Activated T-helper 2 cell treated with anti-CD3 and anti-CD28 coated beads, Interferon-gamma antibody, Interleukin-2, Interleukin-4, amounts not matched to agents 10 μg/mL and 5 μg/mL and 100 μg/mL, durations not matched to agents 14 hours and 24 hours and 36 hours (primary cell): ENCODE data around the gene PDP2. TPM values are rescaled to one million over a fixed set of nuclear protein-coding genes. Genes with fewer than 3 reads are reported as not detected.
A peak's percentile ranks its signal among the peaks of the same experiment; 100 is the strongest.
"Not testable (repeated sequence)": the region's sequence is repeated elsewhere in the genome, so short reads cannot be mapped to it uniquely, and the experiment has no call there.

ENCODE experiments used
- DNase-seq: peaks from one replicate; pipeline ENCODE4 v3.0.0; 2021; ENCODE audit warnings: low spot score
- H3K27ac Mint-ChIP-seq: one replicate; pipeline ENCODE4 v1.8.0; 2021; ENCODE audit warnings: mixed read lengths
- H3K27me3 Mint-ChIP-seq: one replicate; pipeline ENCODE4 v1.8.0; 2021; ENCODE audit warnings: low read depth, mixed read lengths
- H3K36me3 Mint-ChIP-seq: one replicate; pipeline ENCODE4 v1.8.0; 2021; ENCODE audit warnings: low read depth, mixed read lengths
- H3K4me1 Mint-ChIP-seq: one replicate; pipeline ENCODE4 v1.8.0; 2021; ENCODE audit warnings: low read depth, mixed read lengths
- H3K4me3 Mint-ChIP-seq: one replicate; pipeline ENCODE4 v1.8.0; 2021; ENCODE audit warnings: low read depth, mild to moderate bottlenecking, moderate library complexity, mixed read lengths
- H3K9me3 Mint-ChIP-seq: one replicate; pipeline ENCODE4 v1.8.0; 2021; ENCODE audit warnings: mixed read lengths
- intact Hi-C: fragments of 100-400 bp; cut with micrococcal nuclease; formaldehyde crosslinking; loops from one replicate; pipeline ENCODE4 v1.15.1; 2023
- total RNA-seq: library from RNA; stranded (reverse); gene quantifications from 2 replicates; pipeline ENCODE4 v1.2.3, GENCODE V29; 2022

PDP2 gene
- total RNA-seq, 1 donor from 2014 or later = 40.6 TPM

DNA sequence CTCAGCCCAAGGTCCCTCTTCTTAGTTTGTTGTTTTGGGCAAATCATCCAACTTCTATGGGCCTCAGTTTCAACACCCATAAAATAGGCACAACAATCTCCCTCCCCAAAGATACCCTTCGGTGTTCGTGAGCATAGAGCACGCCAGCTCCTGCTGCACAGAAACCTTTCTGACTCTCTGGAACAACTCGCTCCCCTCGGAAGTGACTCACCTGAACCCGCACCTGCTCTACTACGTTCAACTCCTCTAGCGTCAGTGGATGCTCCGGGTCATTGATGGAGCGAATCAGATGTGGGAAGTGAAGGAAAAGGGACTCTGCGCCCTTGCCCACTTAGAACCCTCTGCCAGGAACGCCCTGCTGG, 53.4 kb downstream of the PDP2 start:
- peak overlapping the region; percentile 94 for H3K27ac Mint-ChIP-seq
- intact Hi-C loops = no loop called here
- H3K9me3 Mint-ChIP-seq = no peaks in the 10 kb centered on the region
- H3K4me3 Mint-ChIP-seq = peak overlapping the region; percentile 94
- H3K4me1 Mint-ChIP-seq = peaks cover 48% of the 10 kb centered on the region
- peaks cover 47% of the 10 kb centered on the region for H3K36me3 Mint-ChIP-seq
- no peak for DNase-seq
- H3K27me3 Mint-ChIP-seq = no peaks in the 10 kb centered on the region

DNA sequence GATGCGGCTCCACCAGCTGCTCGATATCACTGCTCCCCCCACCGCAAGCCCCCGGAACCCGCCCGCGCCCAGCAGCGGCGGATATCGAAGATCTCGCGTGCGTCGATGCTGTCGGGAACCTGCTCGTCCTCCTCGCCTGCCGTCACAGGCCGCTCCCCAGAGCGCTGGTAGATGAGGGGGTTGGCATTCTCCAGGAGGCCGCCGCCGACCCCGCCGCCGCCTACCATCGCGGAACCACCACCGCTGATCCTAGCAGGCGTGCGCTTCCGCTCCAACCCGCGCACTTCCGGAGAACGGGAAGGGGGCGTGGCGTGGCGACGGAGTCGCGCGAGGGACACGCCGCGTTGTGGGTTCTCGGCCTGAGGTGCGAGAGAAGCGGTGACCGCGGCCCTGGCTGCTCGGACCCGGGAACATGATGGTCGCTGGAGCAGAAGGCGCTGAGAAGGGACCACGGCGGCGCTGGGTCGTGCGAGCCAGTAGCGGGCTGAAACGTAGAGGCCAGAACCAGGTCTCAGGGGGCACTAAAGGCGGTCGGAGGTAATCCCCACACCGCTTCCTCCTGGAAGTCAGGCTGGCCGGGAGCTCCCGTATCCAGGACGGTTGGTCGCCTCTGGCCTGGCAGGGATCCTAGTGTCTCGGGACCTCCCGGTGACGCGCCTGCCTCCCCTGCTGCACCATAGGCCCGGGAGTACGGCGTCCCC, 54.0 kb downstream of the PDP2 start, which contains the start of gene CIAO2B:
TSS of gene CIAO2B (minus strand) at position 265 of the 701 bp plus-strand sequence. CDS start at position 227, 38 bp downstream.
- H3K27ac Mint-ChIP-seq = peak within 1 kb of the TSS; percentile 94
- peaks cover 49% of the 10 kb centered on the region for H3K36me3 Mint-ChIP-seq
- no peaks in the 10 kb centered on the region for H3K27me3 Mint-ChIP-seq
- peaks cover 48% of the 10 kb centered on the region for H3K4me1 Mint-ChIP-seq
- DNase-seq = peak; percentile 87
- no peaks in the 10 kb centered on the region for H3K9me3 Mint-ChIP-seq
- peak within 1 kb of the TSS; percentile 94 for H3K4me3 Mint-ChIP-seq
- intact Hi-C loops = no loop called here

DNA sequence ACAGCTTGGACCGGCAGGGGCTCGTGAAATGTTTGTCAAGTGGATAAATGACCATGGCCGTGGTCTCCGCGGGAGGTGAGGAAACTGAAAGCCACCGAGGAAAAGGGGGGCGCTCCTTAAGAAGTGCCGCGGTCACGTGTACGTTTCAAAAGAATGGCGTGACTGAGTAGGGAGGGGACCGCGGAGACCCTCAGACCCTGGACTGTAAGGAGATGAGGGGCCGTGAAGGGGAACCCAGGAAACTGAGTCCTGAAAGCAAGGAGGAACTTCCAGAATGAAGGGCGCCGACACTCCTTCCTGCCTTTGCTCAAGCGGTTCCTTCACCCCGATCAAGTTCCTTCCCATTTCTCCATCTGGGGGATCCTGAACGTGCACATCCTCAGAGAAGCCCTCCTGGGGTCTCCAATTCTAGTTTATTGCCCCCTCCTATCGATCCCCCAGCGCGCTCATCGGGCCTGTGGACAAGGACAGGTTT, 54.6 kb downstream of the PDP2 start:
- intact Hi-C loops, H3K27me3 Mint-ChIP-seq, DNase-seq, H3K9me3 Mint-ChIP-seq: not testable (repeated sequence)
- Mint-ChIP-seq H3K27ac (peak overlapping the region; percentile 94), H3K4me1 (peaks cover 48% of the 10 kb centered on the region), H3K4me3 (peak overlapping the region; percentile 94), H3K36me3 (peaks cover 55% of the 10 kb centered on the region)

DNA sequence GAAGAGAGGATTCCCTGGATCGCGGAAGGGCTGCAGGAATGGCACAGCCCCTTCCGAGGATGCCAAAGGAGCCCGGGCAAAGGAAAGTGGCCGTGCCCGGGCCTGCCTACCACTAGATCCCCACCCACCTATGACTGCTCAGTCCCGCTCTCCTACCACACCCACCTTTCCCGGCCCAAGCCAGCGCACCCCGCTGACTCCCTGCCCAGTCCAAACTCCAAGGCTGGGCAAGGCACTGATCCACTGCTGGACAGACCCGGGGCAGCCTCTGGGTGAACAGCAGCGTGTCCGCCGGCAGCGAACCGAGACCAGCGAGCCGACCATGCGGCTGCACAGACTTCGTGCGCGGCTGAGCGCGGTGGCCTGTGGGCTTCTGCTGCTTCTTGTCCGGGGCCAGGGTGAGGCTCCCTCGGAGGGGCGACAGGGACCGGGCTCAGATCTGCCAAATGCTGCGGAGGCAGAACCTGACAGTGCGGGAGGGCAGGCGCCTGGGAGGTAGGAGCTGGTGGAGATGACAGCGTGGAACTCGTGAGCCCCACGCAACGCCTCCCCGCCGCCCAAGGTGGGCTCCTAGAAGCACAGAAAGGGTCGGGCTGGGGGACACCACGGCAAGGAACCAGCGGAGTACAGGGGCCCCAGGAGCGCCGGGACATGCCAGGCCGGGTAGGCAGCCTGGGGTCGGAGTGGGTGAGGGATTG, 55.1 kb downstream of the PDP2 start, which contains the start of gene CES2:
TSS of gene CES2 (plus strand) at position 203 of the 698 bp plus-strand sequence. CDS start at position 323, 120 bp downstream.
- Mint-ChIP-seq H3K27ac (peak within 1 kb of the TSS; percentile 94), H3K9me3 (no peaks in the 10 kb centered on the region), H3K27me3 (no peaks in the 10 kb centered on the region), H3K36me3 (peaks cover 57% of the 10 kb centered on the region), H3K4me1 (peaks cover 48% of the 10 kb centered on the region), H3K4me3 (peak within 1 kb of the TSS; percentile 94)
- DNase-seq = no peak
- intact Hi-C loops = no loop called here

DNA sequence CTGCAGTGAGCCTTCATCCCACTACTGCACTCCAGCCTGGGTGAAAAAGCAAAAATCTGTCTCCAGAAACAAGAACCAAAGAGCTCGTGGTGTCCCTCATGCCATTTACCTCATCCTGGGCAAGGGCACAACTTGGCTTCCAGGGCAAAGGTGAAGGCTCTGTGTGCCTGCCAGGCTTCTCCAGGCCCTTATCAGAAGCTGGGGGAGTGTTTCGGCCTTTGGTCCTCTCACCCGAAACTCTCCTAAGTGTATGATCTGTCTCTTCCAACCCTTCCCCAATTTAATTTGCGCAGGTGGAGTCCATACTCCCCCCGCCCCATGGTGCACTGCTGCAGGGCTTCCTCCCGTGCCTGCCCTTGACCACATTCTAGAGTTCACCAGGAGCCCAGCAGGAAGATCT, 56.1 kb downstream of the PDP2 start:
- no peaks in the 10 kb centered on the region for H3K9me3 Mint-ChIP-seq
- H3K4me3 Mint-ChIP-seq = peak overlapping the region; percentile 63
- H3K4me1 Mint-ChIP-seq = peaks cover 48% of the 10 kb centered on the region
- no peak for DNase-seq
- H3K27ac Mint-ChIP-seq = peak overlapping the region; percentile 21
- H3K36me3 Mint-ChIP-seq = peaks cover 62% of the 10 kb centered on the region
- intact Hi-C loops = no loop called here
- H3K27me3 Mint-ChIP-seq = no peaks in the 10 kb centered on the region

DNA sequence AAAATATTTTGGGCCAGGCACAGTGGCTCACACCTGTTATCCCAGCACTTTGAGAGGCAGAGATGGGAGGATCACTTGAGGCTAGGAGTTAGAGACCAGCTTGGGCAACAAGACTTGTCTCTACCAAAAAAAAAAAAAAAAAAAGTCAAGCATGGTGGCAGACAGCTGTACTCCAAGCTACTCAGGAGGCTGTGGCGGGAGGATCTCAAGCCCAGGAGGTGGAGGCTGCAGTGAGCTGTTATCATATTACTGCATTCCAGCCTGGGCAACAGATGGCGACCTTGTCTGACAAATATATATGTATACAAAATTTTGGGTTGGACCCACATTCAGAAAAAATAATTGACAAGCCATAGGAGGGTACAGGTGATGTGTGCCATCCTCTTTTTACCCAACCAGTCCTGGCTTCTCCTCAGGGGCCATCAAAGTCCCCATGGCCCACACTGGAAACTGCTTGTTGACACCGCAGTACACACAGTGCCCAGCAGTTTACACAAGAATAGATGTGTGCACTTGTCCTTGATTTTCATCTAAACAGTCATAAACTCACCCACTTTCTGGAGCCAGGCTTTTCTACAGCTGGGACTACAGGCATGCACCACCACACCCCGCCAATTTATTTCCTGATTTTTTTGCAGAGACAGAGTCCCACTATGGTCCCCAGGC, 56.7 kb downstream of the PDP2 start:
- DNase-seq = no peak
- Mint-ChIP-seq H3K9me3 (no peaks in the 10 kb centered on the region), H3K4me1 (peaks cover 42% of the 10 kb centered on the region), H3K4me3 (peak overlapping the region; percentile 63), H3K27me3 (no peaks in the 10 kb centered on the region), H3K27ac (peak overlapping the region; percentile 21), H3K36me3 (peaks cover 62% of the 10 kb centered on the region)
- intact Hi-C loops = no loop called here

DNA sequence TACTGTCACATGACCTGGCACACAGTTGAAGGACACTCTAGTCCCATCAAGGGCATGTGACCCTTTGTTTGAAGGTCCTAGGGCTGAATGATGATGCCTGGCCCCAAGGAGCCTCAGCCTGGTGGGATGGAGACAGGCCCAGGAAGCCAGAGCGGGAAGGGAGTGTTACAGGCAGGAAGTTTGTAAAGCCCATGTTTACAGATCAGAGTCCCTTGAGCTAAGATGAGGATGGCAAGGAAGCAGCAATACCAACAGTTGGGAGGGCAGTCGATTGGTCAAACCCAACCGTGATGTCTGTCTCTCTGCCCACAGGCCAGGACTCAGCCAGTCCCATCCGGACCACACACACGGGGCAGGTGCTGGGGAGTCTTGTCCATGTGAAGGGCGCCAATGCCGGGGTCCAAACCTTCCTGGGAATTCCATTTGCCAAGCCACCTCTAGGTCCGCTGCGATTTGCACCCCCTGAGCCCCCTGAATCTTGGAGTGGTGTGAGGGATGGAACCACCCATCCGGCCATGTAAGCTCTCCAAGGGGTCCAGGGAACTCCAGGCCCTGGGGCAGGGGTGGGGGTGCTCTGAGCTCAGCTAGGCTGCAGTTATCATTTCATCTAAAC, 57.5 kb downstream of the PDP2 start:
- Mint-ChIP-seq H3K9me3 (no peaks in the 10 kb centered on the region), H3K4me3 (no peak overlapping the region), H3K27ac (no peak overlapping the region), H3K27me3 (no peaks in the 10 kb centered on the region), H3K36me3 (peaks cover 63% of the 10 kb centered on the region), H3K4me1 (peaks cover 34% of the 10 kb centered on the region)
- no peak for DNase-seq
- intact Hi-C loops = no loop called here

DNA sequence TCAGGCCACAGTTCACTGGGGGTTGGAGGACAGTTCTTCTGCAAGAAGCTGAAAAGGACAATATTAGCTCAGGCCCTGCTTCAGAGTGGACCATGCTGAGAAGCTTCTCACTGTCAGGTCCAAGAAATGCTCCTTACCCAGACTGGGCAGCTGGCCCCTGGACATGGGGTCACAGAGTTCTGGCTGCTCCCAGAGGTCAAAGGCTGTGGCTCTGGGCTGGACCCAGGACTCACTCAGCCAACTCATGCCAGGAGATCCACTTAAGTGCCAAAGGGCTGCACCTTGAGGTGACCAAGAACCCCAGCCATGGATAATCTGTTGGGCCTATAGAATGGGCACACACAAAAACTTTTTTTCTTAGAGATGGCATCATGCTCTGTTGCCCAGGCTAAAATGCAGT, 59.1 kb downstream of the PDP2 start:
- H3K27ac Mint-ChIP-seq = no peak overlapping the region
- DNase-seq = no peak
- H3K27me3 Mint-ChIP-seq = no peaks in the 10 kb centered on the region
- H3K36me3 Mint-ChIP-seq = peaks cover 59% of the 10 kb centered on the region
- H3K9me3 Mint-ChIP-seq = no peaks in the 10 kb centered on the region
- H3K4me1 Mint-ChIP-seq = peaks cover 25% of the 10 kb centered on the region
- intact Hi-C loops = no loop called here
- no peak overlapping the region for H3K4me3 Mint-ChIP-seq

DNA sequence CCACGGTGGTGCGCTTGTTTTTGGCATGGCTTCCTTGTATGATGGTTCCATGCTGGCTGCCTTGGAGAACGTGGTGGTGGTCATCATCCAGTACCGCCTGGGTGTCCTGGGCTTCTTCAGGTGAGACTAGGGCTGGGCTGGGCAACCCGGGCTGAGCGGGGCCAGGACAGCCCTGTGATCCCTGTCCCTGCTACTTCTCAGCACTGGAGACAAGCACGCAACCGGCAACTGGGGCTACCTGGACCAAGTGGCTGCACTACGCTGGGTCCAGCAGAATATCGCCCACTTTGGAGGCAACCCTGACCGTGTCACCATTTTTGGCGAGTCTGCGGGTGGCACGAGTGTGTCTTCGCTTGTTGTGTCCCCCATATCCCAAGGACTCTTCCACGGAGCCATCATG, 59.9 kb downstream of the PDP2 start:
- no peak overlapping the region for H3K4me3 Mint-ChIP-seq
- DNase-seq = no peak
- intact Hi-C loops = no loop called here
- peaks cover 22% of the 10 kb centered on the region for H3K4me1 Mint-ChIP-seq
- H3K27me3 Mint-ChIP-seq = no peaks in the 10 kb centered on the region
- H3K9me3 Mint-ChIP-seq = no peaks in the 10 kb centered on the region
- H3K36me3 Mint-ChIP-seq = peaks cover 59% of the 10 kb centered on the region
- no peak overlapping the region for H3K27ac Mint-ChIP-seq

Other genes with a start within 250 kb of the PDP2 start
- 3.8 and 4.0 TPM in 2 replicates for gene CMTM4, start 183.8 kb upstream of the PDP2 start, total RNA-seq
- gene DYNC1LI2, start 128.9 kb upstream of the PDP2 start, total RNA-seq = 54.6 and 62.7 TPM in 2 replicates
- gene TERB1, start 78.9 kb upstream of the PDP2 start, total RNA-seq = 0.34 TPM in 1 of 2 replicates, not detected in the other
- 123 and 125 TPM in 2 replicates for gene NAE1, start 49.5 kb upstream of the PDP2 start, total RNA-seq
- gene CA7, start 36.1 kb upstream of the PDP2 start, total RNA-seq = 0.59 and 1.1 TPM in 2 replicates
- gene CDH16, start 38.4 kb downstream of the PDP2 start, total RNA-seq = not detected in 2 replicates
- gene RRAD, start 45.0 kb downstream of the PDP2 start, total RNA-seq = 1.2 and 1.8 TPM in 2 replicates
- gene CIAO2B, start 53.9 kb downstream of the PDP2 start, total RNA-seq = 161 and 165 TPM in 2 replicates
- 35.3 and 36.8 TPM in 2 replicates for gene CES2, start 55.0 kb downstream of the PDP2 start, total RNA-seq
- gene CES3, start 80.8 kb downstream of the PDP2 start, total RNA-seq = 9.4 and 10.6 TPM in 2 replicates
- 29.8 and 30.1 TPM in 2 replicates for gene CES4A, start 108.1 kb downstream of the PDP2 start, total RNA-seq
- 156 and 159 TPM in 2 replicates for gene CBFB, start 148.6 kb downstream of the PDP2 start, total RNA-seq
- 17.4 and 17.8 TPM in 2 replicates for gene PHAF1, start 229.4 kb downstream of the PDP2 start, total RNA-seq